CD1c-positive myeloid dendritic cell (primary cell): ENCODE results near the gene LMF2.
"Not testable (repeated sequence)": the region's sequence is repeated elsewhere in the genome, so short reads cannot be mapped to it uniquely, and the experiment has no call there.

Source experiments
- DNase-seq: peaks from one replicate; pipeline ENCODE4 v3.0.0-alpha.2; 2016; ENCODE audit errors: extremely low spot score

LMF2 gene

DNA sequence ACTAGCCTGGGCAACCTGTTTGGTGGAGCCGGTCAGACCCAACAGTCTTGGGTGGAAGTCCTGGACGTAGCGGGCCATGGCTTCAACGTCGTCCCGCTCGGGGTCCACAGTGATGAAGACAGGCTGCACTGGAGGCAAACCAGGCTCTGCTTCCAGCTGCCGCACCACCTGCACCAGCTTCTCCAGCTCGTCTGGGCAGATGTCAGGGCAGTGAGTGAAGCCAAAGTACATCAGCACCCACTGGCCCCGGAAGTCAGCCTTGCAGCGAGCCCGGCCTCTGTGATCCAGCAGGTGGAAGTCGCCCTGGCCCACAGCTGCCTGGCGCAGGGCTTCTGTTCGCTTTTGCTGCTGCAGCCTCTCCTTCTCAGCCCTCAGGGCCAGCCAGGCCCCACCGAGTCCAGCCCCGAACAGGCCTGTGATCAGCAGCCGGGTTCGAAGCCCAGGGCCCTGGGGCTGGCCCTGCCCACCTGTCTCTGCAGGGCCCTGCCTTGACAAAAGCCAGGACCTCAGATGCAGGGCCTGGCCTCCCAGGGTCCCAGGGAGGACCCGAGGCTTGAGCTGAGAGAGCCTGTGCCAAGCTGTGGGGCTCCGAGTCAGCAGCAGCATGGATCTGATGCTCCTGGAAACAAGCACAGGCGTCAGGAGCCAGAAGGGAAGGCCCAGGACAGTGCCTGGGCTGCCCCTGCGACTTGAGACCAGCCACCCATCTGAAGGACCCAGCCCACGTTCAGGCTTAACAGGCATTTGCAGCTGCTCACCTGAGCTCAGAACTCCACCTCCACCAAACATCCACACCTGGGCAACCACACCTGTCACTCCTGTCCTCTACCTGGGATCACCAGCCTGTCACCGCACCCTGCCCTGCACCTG, 16.5 kb upstream of the LMF2 start:
- no peak for DNase-seq

DNA sequence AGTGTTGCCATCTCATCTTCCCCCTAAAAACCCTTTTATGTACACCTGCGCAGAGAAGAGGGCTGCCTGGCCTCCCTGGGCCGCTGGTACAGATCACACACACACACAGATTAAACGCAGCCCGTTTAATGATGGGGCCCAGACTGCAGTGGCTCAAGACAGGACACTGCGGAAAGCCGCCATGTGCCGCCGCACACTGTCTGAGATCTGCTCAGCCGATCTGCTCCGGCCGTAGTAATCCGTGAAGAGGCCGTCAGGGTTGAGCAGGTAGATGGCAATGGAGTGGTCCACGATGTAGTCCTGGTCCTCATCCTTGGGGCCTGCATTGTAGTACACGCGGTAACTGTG, 15.9 kb upstream of the LMF2 start:
- DNase-seq = no peak

DNA sequence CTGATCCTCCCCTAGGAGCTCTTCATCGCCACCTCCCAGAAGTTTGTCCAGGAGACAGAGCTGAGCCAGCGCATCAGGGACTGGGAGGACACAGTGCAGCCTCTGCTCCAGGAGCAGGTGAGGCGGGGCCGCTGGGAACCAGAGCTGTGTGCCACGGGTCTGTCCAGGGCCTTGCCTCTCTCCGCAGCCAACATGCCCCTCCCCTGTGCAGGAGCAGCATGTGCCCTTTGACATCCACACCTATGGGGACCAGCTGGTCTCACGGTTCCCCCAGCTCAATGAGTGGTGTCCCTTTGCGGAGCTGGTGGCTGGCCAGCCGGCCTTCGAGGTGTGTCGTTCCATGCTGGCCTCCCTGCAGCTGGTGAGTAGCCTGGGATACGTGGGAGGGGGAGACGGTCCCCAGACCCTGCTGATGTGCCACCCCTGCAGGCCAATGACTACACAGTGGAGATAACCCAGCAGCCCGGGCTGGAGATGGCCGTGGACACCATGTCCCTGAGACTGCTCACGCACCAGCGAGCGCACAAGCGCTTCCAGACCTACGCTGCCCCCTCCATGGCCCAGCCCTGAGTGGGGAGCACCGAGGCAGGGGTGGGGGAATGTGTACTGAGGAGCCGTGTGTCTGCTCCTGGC, 15.4 kb upstream of the LMF2 start:
- DNase-seq = no peak

DNA sequence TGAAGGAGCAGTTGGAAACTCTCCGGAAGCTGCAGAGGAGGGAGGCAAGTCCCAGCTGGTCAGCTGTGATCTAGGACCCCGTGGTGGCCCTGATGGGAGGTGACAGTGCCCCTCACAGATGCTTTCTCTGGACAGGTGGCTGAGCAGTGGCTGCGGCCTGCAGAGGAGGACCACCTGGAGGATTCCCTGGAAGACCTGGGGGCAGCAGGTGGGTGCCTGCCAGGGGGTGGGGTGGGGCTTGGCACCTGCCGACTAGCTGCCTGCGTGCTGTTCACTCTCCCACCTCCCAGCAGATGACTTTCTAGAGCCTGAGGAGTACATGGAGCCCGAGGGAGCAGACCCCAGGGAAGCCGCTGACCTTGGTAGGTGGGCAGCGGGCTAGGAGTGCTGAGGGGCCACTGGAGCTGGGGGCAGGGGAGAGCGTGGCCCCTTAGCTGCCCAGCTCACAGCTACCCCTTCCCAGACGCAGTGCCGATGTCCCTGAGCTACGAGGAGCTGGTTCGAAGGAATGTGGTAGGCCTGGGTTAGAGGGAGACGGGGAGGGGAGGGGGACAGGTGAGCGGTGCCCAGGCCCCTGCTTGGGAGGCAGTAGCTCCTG, 14.8 kb upstream of the LMF2 start:
- DNase-seq = no peak

DNA sequence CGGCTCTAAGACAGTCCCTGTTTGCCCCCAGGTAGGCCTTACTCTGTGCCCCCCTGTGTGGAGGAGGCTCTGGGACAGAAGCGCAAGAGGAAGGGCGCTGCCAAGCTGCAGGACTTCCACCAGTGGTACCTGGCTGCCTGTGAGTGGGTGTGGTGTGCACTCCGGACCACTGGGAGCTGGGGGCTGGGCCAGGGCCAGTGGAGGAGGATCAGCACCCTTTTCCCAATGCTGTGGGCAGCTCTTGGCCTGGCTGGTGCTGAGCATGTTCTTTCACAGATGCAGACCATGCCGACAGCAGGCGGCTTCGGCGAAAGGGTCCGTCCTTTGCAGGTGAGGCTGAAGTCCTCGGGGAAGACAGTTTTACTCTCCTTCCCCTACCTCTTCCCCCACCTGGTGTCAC, 14.2 kb upstream of the LMF2 start:
- no peak for DNase-seq

DNA sequence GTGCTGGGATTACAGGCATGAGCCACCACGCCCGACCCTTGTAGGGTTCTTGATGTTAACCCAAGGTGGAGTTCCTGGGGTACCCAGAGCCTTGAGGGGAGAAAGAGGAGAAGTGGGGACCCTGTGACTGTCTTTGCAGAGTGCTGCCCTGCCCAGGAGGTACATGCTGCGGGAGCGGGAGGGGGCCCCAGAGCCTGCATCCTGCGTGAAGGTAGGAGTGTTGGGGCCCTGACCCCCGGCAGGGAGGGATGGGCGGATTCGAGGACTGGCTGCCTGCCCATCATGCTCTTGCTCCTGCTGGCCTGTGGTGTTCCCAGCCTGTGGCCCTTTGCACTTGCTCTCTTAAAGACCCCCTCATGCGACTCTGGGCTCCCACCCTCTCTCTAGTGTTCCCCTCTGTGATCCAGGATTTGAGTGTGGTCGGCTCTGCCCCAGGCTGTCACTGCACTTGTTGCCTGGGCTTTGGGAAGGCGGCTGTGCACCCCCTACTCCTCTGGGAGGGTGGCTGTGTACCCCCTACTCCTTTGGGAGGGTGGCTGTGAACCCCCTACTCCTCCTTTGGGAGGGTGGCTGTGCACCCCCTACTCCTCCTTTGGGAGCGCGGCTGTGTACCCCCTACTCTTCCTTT, 13.4 kb upstream of the LMF2 start:
- DNase-seq = no peak

DNA sequence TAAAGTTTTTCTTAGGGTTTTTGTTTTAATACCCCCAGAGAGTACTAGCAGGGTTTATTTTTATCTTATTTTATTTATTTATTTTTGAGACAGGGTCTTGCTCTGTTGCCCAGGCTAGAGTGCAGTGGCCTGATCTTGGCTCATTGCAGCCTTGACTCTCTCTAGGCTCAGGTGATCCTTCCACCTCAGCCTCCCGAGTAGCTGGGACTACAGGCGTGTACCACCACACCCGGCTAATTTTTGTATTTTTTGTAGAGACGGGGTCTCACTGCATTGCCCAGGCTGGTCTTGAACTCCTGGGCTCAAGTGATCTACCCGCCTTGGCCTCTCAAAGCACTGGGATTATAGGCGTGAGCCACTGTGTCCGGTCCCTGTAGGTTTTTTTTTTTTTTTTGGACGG, 12.7 kb upstream of the LMF2 start:
- not testable (repeated sequence) for DNase-seq

DNA sequence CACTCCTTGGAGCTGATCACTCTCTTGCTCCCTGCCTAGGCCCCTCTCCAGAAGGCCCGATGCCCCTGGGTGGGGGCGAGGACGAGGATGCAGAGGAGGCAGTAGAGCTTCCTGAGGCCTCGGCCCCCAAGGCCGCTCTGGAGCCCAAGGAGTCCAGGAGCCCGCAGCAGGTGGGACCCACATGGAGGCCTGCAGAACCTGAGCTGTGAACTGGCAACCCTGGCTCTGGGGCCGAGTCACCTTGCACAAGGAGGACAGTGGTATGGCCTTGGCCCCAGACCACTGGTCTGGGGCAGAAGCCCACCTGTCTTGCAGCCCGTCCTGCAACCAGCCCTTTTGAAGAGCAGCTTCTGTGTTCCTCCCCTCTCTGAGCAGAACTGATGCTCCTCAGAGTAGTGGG, 11.6 kb upstream of the LMF2 start:
- no peak for DNase-seq

DNA sequence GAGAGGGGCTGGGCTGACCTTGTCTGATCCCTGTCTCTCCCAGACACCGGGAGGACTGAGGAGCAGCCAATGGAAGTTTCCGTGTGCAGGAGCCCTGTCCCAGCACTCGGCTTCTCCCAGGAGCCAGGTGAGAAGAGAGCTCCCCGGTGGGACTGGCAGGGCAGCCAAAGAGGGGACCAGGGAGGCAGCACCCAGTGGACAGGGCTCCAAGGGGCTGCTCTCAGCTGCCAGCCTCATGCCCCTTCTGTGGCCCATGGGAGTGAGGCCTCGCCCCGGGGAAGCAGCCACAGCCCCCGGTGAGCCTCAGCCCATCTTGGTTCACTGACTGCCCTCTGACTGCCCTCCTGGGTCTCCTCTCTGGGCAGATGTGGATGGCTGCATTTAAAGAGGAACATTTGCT, 11.1 kb upstream of the LMF2 start:
- no peak for DNase-seq

DNA sequence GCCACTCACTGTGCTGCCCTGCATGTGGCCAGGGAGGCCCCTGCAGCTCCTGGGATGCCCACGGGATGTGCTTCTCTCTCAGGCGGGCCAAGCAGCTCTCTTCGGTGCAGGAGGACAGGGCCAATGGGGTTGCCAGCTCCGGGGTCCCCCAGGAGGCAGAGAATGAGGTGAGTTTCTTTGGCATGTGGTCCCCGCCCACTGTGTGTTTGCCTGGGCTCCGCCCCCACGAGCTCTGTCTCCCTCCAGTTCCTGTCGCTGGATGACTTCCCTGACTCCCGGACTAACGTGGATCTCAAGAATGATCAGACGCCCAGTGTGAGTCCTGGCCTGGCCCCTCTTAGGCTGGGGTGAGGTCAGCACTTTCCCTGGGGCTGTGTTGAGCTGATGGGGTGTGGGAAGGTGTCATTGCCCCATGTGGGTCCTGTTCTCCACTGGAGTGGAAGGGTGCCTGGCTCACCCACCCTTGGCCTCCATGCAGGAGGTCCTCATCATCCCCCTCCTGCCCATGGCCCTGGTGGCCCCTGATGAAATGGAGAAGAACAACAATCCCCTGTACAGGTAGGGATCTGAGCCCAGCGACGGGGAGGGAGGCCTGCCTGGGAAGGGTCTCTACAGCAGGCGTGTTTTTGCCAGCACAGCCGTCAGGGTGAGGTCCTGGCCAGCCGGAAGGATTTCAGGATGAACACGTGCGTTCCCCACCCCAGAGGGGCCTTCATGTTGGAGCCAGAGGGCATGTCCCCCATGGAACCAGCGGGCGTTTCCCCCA, 10.2 kb upstream of the LMF2 start:
- DNase-seq = no peak

DNA sequence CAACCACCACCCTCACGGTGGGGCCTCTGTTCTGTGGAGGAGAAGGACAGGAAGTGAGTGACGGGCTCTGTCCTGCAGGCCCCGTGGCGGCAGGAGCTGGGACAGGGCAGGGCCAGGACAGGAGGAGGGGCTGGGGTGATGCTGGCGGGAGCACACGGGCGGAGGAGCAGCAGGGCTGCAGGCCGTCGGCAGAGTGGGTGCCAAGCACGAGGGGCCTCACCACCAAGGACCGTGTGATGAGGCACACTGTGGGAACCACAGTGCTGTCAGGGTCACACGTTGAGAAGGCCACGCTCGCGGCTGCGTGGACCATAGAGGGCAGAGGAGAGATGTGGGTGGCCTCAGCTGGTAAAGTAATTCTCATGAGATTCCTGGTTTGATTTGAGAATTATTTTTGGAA, 9.4 kb upstream of the LMF2 start:
- no peak for DNase-seq

DNA sequence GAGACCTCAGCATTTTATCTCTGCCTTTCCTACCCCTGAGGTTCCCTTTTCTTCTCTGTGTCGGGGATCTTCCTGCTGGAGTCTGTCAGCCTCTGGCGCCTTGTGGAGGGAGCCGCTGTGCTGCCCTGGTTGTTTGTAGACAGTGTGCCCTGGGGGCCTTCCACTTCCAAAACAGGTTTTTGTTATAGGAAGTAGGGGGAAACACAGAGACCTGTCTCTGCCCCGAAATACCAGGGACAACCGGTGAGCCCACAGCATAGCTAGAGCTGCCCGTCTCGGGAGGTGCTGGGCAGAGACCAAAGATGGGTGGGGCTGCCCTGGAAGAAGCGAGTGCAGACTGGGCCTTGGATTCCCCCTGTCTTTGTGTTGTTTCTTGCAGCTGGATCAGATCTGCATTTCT, 8.6 kb upstream of the LMF2 start:
- no peak for DNase-seq

DNA sequence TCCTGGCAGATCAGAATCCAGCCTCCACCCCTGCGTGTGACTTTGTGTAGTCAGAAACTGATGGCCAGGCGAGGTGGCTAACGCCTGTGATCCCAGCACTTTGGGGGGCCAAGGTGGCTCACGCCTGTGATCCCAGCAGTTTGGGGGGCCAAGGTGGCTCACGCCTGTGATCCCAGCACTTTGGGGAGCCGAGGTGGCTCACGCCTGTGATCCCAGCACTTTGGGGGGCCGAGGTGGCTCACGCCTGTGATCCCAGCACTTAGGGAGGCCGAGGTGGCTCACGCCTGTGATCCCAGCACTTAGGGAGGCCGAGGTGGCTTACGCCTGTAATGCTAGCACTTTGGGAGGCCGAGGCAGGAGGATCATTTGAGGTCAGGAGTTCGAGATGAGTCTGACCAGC, 5.7 kb upstream of the LMF2 start:
- DNase-seq = no peak

DNA sequence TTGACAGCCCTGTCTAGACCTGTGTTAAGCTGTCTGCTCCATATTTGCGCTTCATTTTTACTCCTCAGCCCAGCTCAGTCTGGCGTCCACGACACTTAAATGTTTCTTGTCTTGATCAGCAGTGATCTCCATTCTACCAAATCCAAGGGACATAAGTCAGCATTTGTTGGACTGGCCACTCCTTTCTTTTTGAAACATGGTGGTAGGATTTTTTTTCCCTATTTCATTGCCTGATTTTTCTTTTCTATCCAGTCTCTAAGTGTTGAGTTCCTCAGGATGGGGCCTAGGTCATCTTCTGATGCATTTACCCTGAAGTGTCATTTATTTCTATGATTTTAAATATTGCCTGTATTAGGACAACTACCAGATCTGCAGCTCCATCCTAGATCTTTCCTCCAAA, 1.4 kb upstream of the LMF2 start:
- DNase-seq = no peak

DNA sequence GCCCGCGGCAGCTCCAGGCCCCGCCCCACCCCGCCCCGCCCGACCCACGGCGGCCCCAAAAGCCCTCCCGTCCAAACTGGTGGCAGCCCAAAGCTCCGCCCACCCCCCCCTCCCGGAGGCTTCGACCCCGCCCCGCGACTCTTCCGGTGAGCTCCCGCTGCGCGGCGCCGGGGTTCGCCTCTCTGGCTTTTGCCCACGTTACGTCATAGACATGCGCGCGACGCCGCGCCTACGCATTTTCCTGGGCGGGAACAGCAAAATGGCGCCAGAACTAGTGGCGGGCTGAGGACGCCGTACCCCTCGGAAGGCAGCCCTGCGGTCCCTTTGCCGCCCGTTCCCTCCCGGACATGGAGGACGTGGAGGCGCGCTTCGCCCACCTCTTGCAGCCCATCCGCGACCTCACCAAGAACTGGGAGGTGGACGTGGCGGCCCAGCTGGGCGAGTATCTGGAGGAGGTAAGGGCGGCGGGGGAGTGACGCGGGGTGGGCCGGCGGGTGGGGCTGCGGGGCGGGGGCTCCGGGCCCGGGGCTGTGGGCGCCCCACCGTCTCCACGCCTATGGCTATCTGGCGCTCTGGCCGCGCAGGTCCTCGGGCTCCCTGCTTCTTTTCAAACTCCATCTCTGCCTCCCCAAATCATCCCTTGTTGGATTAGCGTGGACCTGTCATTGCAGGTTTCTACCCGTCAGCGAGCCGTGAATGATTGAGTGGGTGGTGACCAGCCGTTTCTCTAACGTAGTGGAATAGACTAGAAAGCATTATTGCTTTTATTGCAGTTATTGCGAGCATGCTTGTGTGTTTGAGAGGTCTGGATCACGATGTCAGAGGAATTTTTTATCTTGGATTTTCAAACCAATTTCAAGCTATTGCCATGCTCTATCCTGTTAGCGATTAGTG, 736 bp upstream of the LMF2 start, which contains the start of gene NCAPH2:
Gene NCAPH2 (plus strand): TSS at position 234 of the 894 bp plus-strand sequence. CDS start 114 bp downstream, at position 348.
- peak; percentile 100 for DNase-seq

DNA sequence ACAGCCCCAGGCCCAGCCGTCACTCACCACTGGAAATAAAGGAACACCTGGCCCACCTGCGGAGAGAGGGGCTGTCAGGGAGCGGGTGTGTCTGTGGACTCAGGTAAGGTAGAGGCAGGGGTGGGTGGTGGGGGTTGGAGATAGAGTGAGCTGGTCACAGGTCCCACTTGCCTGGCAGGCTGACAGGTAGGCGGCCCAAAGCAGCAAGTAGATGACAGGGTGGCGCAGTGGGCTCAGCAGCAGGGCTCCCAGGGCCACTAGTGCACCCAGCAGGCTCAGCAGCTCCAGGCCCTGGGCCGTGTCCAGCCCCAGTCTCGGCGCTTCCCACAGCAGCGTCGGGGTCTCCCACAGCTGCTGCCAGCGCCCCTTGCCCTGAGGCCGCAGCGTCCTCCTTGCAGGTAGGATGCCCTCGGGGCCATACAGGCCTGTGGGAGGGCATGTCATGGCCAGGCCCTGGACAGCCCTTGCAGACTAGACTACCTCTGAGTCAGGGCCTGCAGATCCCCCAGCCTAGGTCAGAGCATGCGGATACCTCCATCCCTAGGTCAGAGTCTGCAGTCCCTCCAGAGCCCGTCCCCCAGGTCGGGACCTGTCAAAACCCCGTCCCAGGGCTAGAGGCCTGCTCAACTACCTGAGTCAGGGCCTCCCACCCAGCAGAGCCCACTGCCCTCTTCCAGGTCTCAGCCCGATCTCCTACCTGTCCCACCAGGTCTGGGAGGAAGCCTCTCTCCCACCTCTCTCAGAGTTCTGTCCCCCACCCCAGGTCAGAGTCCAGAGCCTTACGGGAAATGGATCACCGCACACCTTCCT, 686 bp downstream of the LMF2 start:
- DNase-seq = no peak

DNA sequence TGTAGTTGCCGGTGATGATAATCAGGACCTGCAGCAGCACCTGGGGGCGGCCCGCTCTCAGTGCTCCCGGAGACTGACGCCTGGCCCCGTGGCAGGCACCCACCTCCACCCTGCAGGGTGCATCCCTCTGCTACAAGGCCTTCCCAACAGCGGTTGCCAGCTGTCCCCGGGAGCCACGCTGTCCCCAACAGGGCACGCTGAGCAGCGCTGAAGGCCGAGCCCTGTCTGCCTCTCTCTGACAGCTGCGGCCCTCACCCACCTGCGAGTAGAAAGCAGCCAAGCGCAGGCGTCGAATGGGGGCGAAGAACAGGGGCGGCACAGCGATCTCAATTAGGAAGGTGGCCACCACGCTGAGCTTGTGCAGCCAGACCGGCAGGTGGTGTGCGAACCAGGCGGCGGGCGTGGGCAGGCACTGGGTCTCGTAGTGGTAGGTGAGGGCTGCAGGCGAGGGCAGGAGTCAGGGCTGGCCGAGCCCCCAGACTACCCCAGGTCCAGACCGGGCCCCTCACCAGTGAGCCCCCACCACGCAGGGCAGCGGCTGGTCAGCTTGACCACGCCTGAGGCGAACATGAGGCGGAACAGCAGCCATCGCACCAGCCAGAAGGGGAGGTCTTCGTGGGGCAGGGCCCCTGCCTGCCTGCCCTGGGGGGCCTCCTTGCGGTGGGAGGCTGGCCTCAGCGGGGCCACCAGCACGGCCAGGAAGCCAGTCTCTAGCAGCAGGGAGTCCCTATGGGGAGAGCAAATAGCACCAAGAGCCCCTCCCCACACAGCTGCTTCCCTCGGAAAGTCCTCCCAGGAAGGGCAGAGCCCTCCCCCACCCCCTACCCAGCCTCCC, 1.5 kb downstream of the LMF2 start:
- DNase-seq = no peak

DNA sequence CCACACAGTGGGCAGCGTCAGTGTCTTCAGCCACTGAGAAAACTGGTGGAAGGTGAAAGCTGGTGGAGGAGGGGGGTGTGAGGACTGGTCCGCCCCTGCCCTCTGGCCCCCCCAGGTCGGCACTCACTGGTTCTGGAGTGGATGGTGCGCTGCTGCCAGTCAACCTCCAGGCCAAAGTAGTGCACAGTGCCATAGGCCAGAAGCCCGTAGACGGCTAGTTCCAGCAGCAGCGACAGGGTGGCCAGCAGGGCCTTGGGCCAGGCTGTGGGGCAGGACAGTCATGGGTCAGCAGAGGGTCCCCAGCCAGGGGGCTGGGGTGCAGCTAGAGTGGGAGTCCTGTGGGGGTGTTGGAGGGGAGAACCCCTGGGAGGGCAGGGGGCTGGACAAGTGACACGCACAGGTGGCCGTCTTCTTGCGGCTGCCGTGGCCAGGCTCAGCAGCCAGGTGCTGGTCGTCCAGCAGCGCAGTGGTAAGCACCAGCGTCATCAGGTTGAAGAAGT, 2.2 kb downstream of the LMF2 start:
- DNase-seq = no peak
